Endodermal cell (in vitro differentiated cells): ENCODE measurements around the gene CRHR1. TPM values are rescaled to one million over a fixed set of nuclear protein-coding genes. Genes with fewer than 3 reads are reported as not detected.

Experiments used
- DNase-seq: peaks from one replicate; pipeline ENCODE4 v3.0.0-alpha.2; 2017
- H3K27ac ChIP-seq: 2 replicates; pipeline ENCODE4 v1.5.1; 2013; ENCODE audit warnings: mild to moderate bottlenecking, low read depth, low read length, moderate library complexity
- H3K27me3 ChIP-seq: 2 replicates; pipeline ENCODE4 v1.6.1; 2013; ENCODE audit warnings: mild to moderate bottlenecking, low read length, moderate library complexity; ENCODE audit not compliant: insufficient read depth, control insufficient read depth, poor library complexity, severe bottlenecking
- H3K36me3 ChIP-seq: 2 replicates; pipeline ENCODE4 v1.7.0; 2013; ENCODE audit warnings: mild to moderate bottlenecking, low read length, moderate library complexity; ENCODE audit not compliant: control insufficient read depth, insufficient read depth
- H3K4me1 ChIP-seq: one replicate; pipeline ENCODE4 v1.7.0; 2013; ENCODE audit warnings: low read length; ENCODE audit not compliant: control insufficient read depth, insufficient read depth
- H3K4me3 ChIP-seq: 2 replicates; pipeline ENCODE4 v1.5.1; 2013; ENCODE audit warnings: mild to moderate bottlenecking, low read length, moderate library complexity
- H3K9ac ChIP-seq: 2 replicates; pipeline ENCODE4 v1.6.1; 2013; ENCODE audit warnings: mild to moderate bottlenecking, low read length, moderate library complexity; ENCODE audit not compliant: poor library complexity, severe bottlenecking; ENCODE audit errors: extremely low read depth
- H3K9me3 ChIP-seq: 2 replicates; pipeline ENCODE4 v1.6.1; 2013; ENCODE audit warnings: mild to moderate bottlenecking, low read length, moderate library complexity; ENCODE audit not compliant: control insufficient read depth
- H3K27ac Mint-ChIP-seq: 2 replicates; pipeline ENCODE4 v1.8.0; 2020; ENCODE audit warnings: mixed read lengths
- H3K27me3 Mint-ChIP-seq: 2 replicates; pipeline ENCODE4 v1.8.0; 2021; ENCODE audit warnings: mild to moderate bottlenecking, mixed read lengths; ENCODE audit not compliant: insufficient read depth
- H3K36me3 Mint-ChIP-seq: 2 replicates; pipeline ENCODE4 v1.8.0; 2020; ENCODE audit warnings: low read depth, mixed read lengths
- H3K4me1 Mint-ChIP-seq: 2 replicates; pipeline ENCODE4 v1.8.0; 2020; ENCODE audit warnings: mixed read lengths
- H3K4me3 Mint-ChIP-seq: 2 replicates; pipeline ENCODE4 v1.8.0; 2020; ENCODE audit warnings: mild to moderate bottlenecking, moderate library complexity, mixed read lengths
- H3K9me3 Mint-ChIP-seq: 2 replicates; pipeline ENCODE4 v1.8.0; 2020; ENCODE audit warnings: mild to moderate bottlenecking, mixed read lengths
- CTCF ChIP-seq: fragments of 200-600 bp; sonication (generic); conservative IDR thresholded peaks from 2 replicates; pipeline ENCODE4 v1.5.0; 2021; ENCODE audit warnings: antibody characterized with exemption, mild to moderate bottlenecking
- WGBS, 2 experiments: methylation state at CpG; one replicate each; pipeline versions ENCODE4 v1.1.5 to v1.1.7; 2013; ENCODE audit warnings: missing lambda C conversion rate in 2 of 2, mixed read lengths in 1 of 2; ENCODE audit not compliant: insufficient coverage in 1 of 2, insufficient read length in 1 of 2; 5-methylcytosine and 5-hydroxymethylcytosine counted together
- total RNA-seq, 2 donors: library from RNA; stranded (reverse); fragmentation: NEBNext Ultra II Directional in 1 of 2; extraction: Animal tissue kit (Norgen Biotek cat#: 25700) in 1 of 2; gene quantifications; 2 replicates in 1 of 2; 3 replicates in 1 of 2; pipeline ENCODE4 v1.2.1, GENCODE V29; 2021

The CRHR1 gene
- total RNA-seq, 2 donors from 2014 or later: 0.81 to 1.8 TPM

GRCh38 chr17:45768000-45768399 lies 16.1 kb upstream of the CRHR1 start:
- 48 to 57% methylated on average over 4 of the region's 4 CpGs for WGBS, 2 experiments
- TF ChIP-seq CTCF: peak; percentile 75
- no peak overlapping the region for H3K4me3 ChIP-seq
- peaks cover 34% of the 10 kb centered on the region for H3K27me3 Mint-ChIP-seq
- no peaks in the 10 kb centered on the region for H3K36me3 Mint-ChIP-seq
- no peak overlapping the region for H3K27ac Mint-ChIP-seq
- H3K9me3 Mint-ChIP-seq: no peaks in the 10 kb centered on the region
- no peaks in the 10 kb centered on the region for H3K36me3 ChIP-seq
- peak; percentile 94 for DNase-seq
- H3K4me3 Mint-ChIP-seq: no peak overlapping the region
- no peaks in the 10 kb centered on the region for H3K4me1 ChIP-seq
- no peak overlapping the region for H3K27ac ChIP-seq
- H3K9ac ChIP-seq: no peak overlapping the region
- no peaks in the 10 kb centered on the region for H3K27me3 ChIP-seq
- peaks cover 16% of the 10 kb centered on the region for H3K4me1 Mint-ChIP-seq
- no peaks in the 10 kb centered on the region for H3K9me3 ChIP-seq

GRCh38 chr17:45770632-45771270 lies 13.4 kb upstream of the CRHR1 start:
- Histone ChIP-seq H3K4me1 (no peaks in the 10 kb centered on the region), H3K9me3 (no peaks in the 10 kb centered on the region), H3K27ac (no peak overlapping the region), H3K27me3 (no peaks in the 10 kb centered on the region), H3K9ac (no peak overlapping the region), H3K36me3 (no peaks in the 10 kb centered on the region), H3K4me3 (no peak overlapping the region)
- Mint-ChIP-seq H3K4me3 (peak overlapping the region; percentile 20), H3K27me3 (peaks cover 48% of the 10 kb centered on the region), H3K36me3 (no peaks in the 10 kb centered on the region), H3K27ac (no peak overlapping the region), H3K9me3 (no peaks in the 10 kb centered on the region), H3K4me1 (peaks cover 16% of the 10 kb centered on the region)
- no peak for TF ChIP-seq CTCF
- 45 to 67% methylated on average over 3 to 10 of the region's 10 CpGs for WGBS, 2 experiments
- peak; percentile 92 for DNase-seq

GRCh38 chr17:45771271-45771959 lies 12.7 kb upstream of the CRHR1 start:
- H3K9ac ChIP-seq: no peak overlapping the region

More at GRCh38 chr17:45771271-45771959, 12.7 kb upstream of the CRHR1 start:
- Mint-ChIP-seq H3K4me3 (peak overlapping the region; percentile 20), H3K9me3 (no peaks in the 10 kb centered on the region), H3K27me3 (peaks cover 48% of the 10 kb centered on the region), H3K4me1 (peaks cover 16% of the 10 kb centered on the region), H3K36me3 (no peaks in the 10 kb centered on the region), H3K27ac (no peak overlapping the region)
- peak; percentile 87 for DNase-seq
- Histone ChIP-seq H3K4me1 (no peaks in the 10 kb centered on the region), H3K27ac (no peak overlapping the region), H3K36me3 (no peaks in the 10 kb centered on the region), H3K9me3 (no peaks in the 10 kb centered on the region), H3K4me3 (no peak overlapping the region), H3K27me3 (peaks cover 5% of the 10 kb centered on the region)
- TF ChIP-seq CTCF: no peak
- 54 to 55% methylated on average over 7 to 12 of the region's 12 CpGs for WGBS, 2 experiments
